SU-DHL-6 (cell line): ENCODE results near the gene CTPS1.
A peak's percentile ranks its signal among the peaks of the same experiment; 100 is the strongest.

ENCODE experiments used
- H2AFZ ChIP-seq: fragments of 200-600 bp; sonication (generic); 2 replicates; pipeline ENCODE4 v1.6.1; 2014; ENCODE audit warnings: low read depth, mild to moderate bottlenecking, moderate library complexity, mixed read lengths, antibody characterized with exemption, low read length; ENCODE audit not compliant: severe bottlenecking
- H3F3A ChIP-seq: fragments of 200-600 bp; shearing (Covaris generic); 2 replicates; pipeline ENCODE4 v1.6.0; 2016; ENCODE audit warnings: antibody characterized with exemption, mild to moderate bottlenecking; ENCODE audit not compliant: insufficient read depth
- H3K27ac ChIP-seq: fragments of 200-600 bp; sonication (generic); 2 replicates; pipeline ENCODE4 v1.5.1; 2016; ENCODE audit warnings: low read depth, mild to moderate bottlenecking, low read length, moderate library complexity, mixed read lengths
- H3K27me3 ChIP-seq: fragments of 200-600 bp; sonication (generic), shearing (Covaris generic); 2 replicates; pipeline ENCODE4 v1.6.0; 2014; ENCODE audit warnings: mild to moderate bottlenecking, low read length
- H3K36me3 ChIP-seq: fragments of 200-600 bp; sonication (generic); 2 replicates; pipeline ENCODE4 v1.6.1; 2014; ENCODE audit warnings: mild to moderate bottlenecking, low read length, mixed read lengths
- H3K4me2 ChIP-seq: fragments of 300-600, 200-600 bp; shearing (Covaris generic), sonication (generic); 2 replicates; pipeline ENCODE4 v1.6.0; 2014; ENCODE audit warnings: low read length, low read depth, mild to moderate bottlenecking; ENCODE audit not compliant: poor library complexity, severe bottlenecking
- H3K4me3 ChIP-seq: fragments of 200-600 bp; sonication (generic); 2 replicates; pipeline ENCODE4 v1.5.1; 2014; ENCODE audit warnings: antibody characterized with exemption, low read length, mild to moderate bottlenecking, mixed read lengths; ENCODE audit not compliant: insufficient read depth, poor library complexity, severe bottlenecking
- H3K79me2 ChIP-seq: fragments of 200-600 bp; sonication (generic); 2 replicates; pipeline ENCODE4 v1.6.1; 2014; ENCODE audit warnings: mild to moderate bottlenecking, low read length, moderate library complexity; ENCODE audit not compliant: insufficient read depth
- H3K9ac ChIP-seq: fragments of 200-600 bp; sonication (generic); 2 replicates; pipeline ENCODE4 v1.7.0; 2014; ENCODE audit warnings: mild to moderate bottlenecking, low read length
- H3K9me2 ChIP-seq: fragments of 200-600 bp; sonication (generic); replicated peaks from 2 replicates; pipeline ENCODE4 v1.6.1; 2014; ENCODE audit warnings: low read length; ENCODE audit not compliant: insufficient read depth
- H3K9me3 ChIP-seq: fragments of 200-600 bp; sonication (generic); 2 replicates; pipeline ENCODE4 v1.6.1; 2014; ENCODE audit warnings: low read length, mixed read lengths; ENCODE audit not compliant: insufficient read depth
- H4K20me1 ChIP-seq: fragments of 200-600 bp; sonication (generic); 2 replicates; pipeline ENCODE4 v1.6.1; 2014; ENCODE audit warnings: low read depth, mild to moderate bottlenecking, antibody characterized with exemption, low read length, moderate library complexity, mixed read lengths
- CTCF ChIP-seq: fragments of 200-600 bp; sonication (generic); IDR thresholded peaks from one replicate; pipeline ENCODE4 v1.5.1; 2017; ENCODE audit warnings: antibody characterized with exemption, mild to moderate bottlenecking, low read length, moderate library complexity; ENCODE audit not compliant: insufficient read depth, poor library complexity, severe bottlenecking
- EZH2phosphoT487 ChIP-seq: fragments of 200-600 bp; sonication (generic), shearing (Covaris generic); conservative IDR thresholded peaks from 2 replicates; pipeline ENCODE4 v1.6.1; 2018; ENCODE audit warnings: mild to moderate bottlenecking, antibody characterized with exemption, low read length, moderate library complexity, mixed read lengths

The CTPS1 gene

DNA sequence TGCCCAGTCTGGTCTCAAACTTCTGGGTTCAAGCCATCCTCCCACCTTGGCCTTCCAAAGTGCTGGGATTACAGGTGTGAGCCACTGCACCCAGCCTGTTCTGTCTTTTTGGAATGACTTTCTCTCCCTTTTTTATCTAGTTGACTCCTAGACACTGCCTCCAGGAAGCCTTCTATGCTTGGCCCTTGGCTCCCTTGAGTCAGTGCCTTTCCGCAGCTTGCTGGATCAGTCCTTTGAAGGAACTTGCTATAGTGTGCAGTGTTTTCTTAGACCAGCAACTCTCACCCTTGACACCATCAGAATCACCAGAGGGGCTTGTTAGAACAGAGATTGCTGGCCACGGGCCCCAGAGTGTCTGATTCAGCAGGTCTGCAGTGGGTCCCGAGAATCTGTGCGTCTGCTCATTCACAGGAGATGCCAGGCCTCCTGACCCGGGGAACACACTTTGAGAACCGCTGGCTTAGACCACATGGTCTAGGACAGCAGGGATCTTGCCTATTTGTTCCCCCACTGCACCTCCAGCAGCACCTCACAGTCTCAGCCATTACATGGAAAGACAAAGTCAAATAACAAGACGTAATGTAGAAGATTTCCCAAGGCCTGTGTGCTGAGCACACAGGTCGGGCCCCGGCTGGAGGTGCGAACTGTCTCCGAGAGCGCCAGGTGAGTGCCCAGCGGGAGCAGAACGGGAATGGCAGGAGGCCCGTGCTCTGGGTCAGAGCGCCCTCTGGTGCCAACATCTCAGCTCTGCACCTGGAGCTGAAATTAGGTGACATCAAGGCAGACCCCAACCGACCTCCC, 27.4 kb upstream of the CTPS1 start:
- Histone ChIP-seq H3F3A (no peaks in the 10 kb centered on the region), H3K4me2 (no peak overlapping the region), H3K79me2 (no peaks in the 10 kb centered on the region), H4K20me1 (no peaks in the 10 kb centered on the region), H3K27me3 (no peaks in the 10 kb centered on the region), H2AFZ (no peak overlapping the region), H3K36me3 (no peaks in the 10 kb centered on the region), H3K4me3 (no peak overlapping the region), H3K9ac (no peak overlapping the region), H3K9me2 (no peaks in the 10 kb centered on the region), H3K9me3 (no peaks in the 10 kb centered on the region), H3K27ac (no peak overlapping the region)
- TF ChIP-seq EZH2phosphoT487, result no peak
- peak; percentile 79 for TF ChIP-seq CTCF

DNA sequence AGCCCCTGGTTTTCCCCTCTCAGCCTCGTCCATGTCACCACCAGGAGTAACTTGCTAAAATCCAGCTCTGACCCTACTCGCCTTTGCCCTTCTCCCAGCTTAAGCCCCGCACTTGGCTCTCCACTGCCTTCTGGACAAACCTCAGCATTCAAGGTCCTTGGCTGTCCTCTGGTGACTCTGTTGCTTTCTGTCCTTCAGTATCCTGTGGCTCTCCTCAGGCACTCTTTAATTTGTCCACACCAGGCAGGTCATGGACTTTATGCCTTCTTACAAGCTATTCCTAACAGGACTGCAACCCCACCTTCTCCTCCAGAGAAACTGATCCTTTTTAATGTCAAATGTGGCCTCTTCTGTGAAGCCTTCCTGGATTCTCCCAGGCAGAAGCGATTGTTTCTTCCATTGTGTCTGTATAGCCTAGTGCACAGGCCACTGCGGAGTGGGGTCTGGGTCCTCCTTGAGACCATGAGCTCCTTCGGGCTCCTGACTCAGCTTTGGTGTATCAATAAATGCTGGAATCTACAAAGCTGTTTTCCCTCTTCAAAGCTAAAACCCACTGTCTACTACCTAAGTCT, 26.7 kb upstream of the CTPS1 start:
- Histone ChIP-seq H3K27ac (no peak overlapping the region), H2AFZ (no peak overlapping the region), H3K9me2 (no peaks in the 10 kb centered on the region), H3K4me3 (no peak overlapping the region), H3K36me3 (no peaks in the 10 kb centered on the region), H4K20me1 (no peaks in the 10 kb centered on the region), H3K27me3 (no peaks in the 10 kb centered on the region), H3K9me3 (no peaks in the 10 kb centered on the region), H3K79me2 (no peaks in the 10 kb centered on the region), H3K9ac (no peak overlapping the region), H3K4me2 (no peak overlapping the region), H3F3A (no peaks in the 10 kb centered on the region)
- TF ChIP-seq CTCF (no peak), EZH2phosphoT487 (no peak)

- H4K20me1 ChIP-seq, result no peaks in the 10 kb centered on the region
- H3K27me3 ChIP-seq, result no peaks in the 10 kb centered on the region
- H3K4me3 ChIP-seq, result no peak overlapping the region
- no peak overlapping the region for H3K4me2 ChIP-seq
- no peaks in the 10 kb centered on the region for H3K36me3 ChIP-seq
- no peaks in the 10 kb centered on the region for H3K9me3 ChIP-seq
- TF ChIP-seq CTCF (no peak), EZH2phosphoT487 (no peak)
- H3F3A ChIP-seq, result no peaks in the 10 kb centered on the region
- no peak overlapping the region for H3K9ac ChIP-seq
- H3K27ac ChIP-seq, result no peak overlapping the region
- no peaks in the 10 kb centered on the region for H3K79me2 ChIP-seq
- H3K9me2 ChIP-seq, result no peaks in the 10 kb centered on the region
- no peak overlapping the region for H2AFZ ChIP-seq
Observed at GRCh38 chr1:40954626-40955025, 24.9 kb upstream of the CTPS1 start.
